WTC11 (cell line): ENCODE data around the gene SH2D5. TPM values are rescaled to one million over a fixed set of nuclear protein-coding genes. Genes with fewer than 3 reads are reported as not detected.

Experiments used
- ATAC-seq: fragments of 200-7000 bp; cut with Tn5 transposase; 2 replicates; pipeline ENCODE4 v1.10.0; 2021; ENCODE audit warnings: mild to moderate bottlenecking, moderate library complexity
- CTCF ChIA-PET: fragments of 300-600 bp; sonication (Branson Sonifier 250); formaldehyde crosslinking; loops from one replicate; lab custom pipeline; 2021; ENCODE audit warnings: antibody characterized with exemption; lab: Charles Lee
- POLR2A ChIA-PET: fragments of 350-600 bp; sonication (Branson Sonifier 250); formaldehyde crosslinking; loops from one replicate; lab custom pipeline; 2021; ENCODE audit warnings: antibody characterized with exemption; lab: Charles Lee
- DNase-seq: peaks from one replicate; pipeline ENCODE4 v3.0.0; 2021; ENCODE audit warnings: low spot score
- H3K27ac Mint-ChIP-seq: 2 replicates; pipeline ENCODE4 v1.8.0; 2021; ENCODE audit warnings: mixed read lengths
- H3K27me3 Mint-ChIP-seq: 2 replicates; pipeline ENCODE4 v1.8.0; 2021; ENCODE audit warnings: low read depth, mild to moderate bottlenecking, moderate library complexity, mixed read lengths
- H3K36me3 Mint-ChIP-seq: 2 replicates; pipeline ENCODE4 v1.8.0; 2021; ENCODE audit warnings: mixed read lengths
- H3K4me1 Mint-ChIP-seq: 2 replicates; pipeline ENCODE4 v1.8.0; 2022; ENCODE audit warnings: mixed read lengths
- H3K4me3 Mint-ChIP-seq: 2 replicates; pipeline ENCODE4 v1.8.0; 2021; ENCODE audit warnings: mild to moderate bottlenecking, moderate library complexity, mixed read lengths
- H3K9me3 Mint-ChIP-seq: 2 replicates; pipeline ENCODE4 v1.8.0; 2021; ENCODE audit warnings: mixed read lengths
- AR ChIP-seq: fragments of 250-450 bp; sonication (Bioruptor Pico); IDR thresholded peaks from 2 replicates; pipeline ENCODE4 v1.9.0; 2021; ENCODE audit warnings: mild to moderate bottlenecking
- CREM ChIP-seq: sonication (generic); formaldehyde crosslinking; IDR thresholded peaks from 2 replicates; pipeline ENCODE4 v1.8.1; 2022; ENCODE audit warnings: mild to moderate bottlenecking, missing genetic modification reagents, moderate library complexity
- IRF1 ChIP-seq: sonication (generic); formaldehyde crosslinking; IDR thresholded peaks from 2 replicates; pipeline ENCODE4 v1.8.0; 2023; ENCODE audit warnings: missing genetic modification reagents
- KAT7 ChIP-seq: sonication (generic); formaldehyde crosslinking; IDR thresholded peaks from 2 replicates; pipeline ENCODE4 v1.8.1; 2023; ENCODE audit warnings: missing genetic modification reagents, mild to moderate bottlenecking, borderline replicate concordance
- NFATC4 ChIP-seq: fragments of 250-450 bp; sonication (Bioruptor Pico); IDR thresholded peaks from 2 replicates; pipeline ENCODE4 v1.9.0; 2021; ENCODE audit warnings: mild to moderate bottlenecking
- NR1H2 ChIP-seq: sonication (generic); formaldehyde crosslinking; IDR thresholded peaks from 2 replicates; pipeline ENCODE4 v1.9.0; 2021; ENCODE audit warnings: mild to moderate bottlenecking, moderate library complexity, missing genetic modification reagents
- OVOL2 ChIP-seq: fragments of 250-450 bp; sonication (Bioruptor Pico); IDR thresholded peaks from 2 replicates; pipeline ENCODE4 v1.9.0; 2021; ENCODE audit warnings: mild to moderate bottlenecking, borderline replicate concordance
- USF1 ChIP-seq: sonication (generic); formaldehyde crosslinking; IDR thresholded peaks from 2 replicates; pipeline ENCODE4 v1.8.0; 2022; ENCODE audit warnings: mild to moderate bottlenecking, missing genetic modification reagents
- ZNF281 ChIP-seq: sonication (generic); formaldehyde crosslinking; IDR thresholded peaks from 2 replicates; pipeline ENCODE4 v1.8.0; 2023; ENCODE audit warnings: mild to moderate bottlenecking, missing genetic modification reagents
- ZNF532 ChIP-seq: fragments of 250-450 bp; sonication (Bioruptor Pico); IDR thresholded peaks from 2 replicates; pipeline ENCODE4 v1.9.0; 2021; ENCODE audit warnings: mild to moderate bottlenecking, borderline replicate concordance
- total RNA-seq: library from RNA; stranded (reverse); gene quantifications from 3 replicates; pipeline ENCODE4 v1.2.3, GENCODE V29; 2021
- TF ChIP-seq, protein P1 (sequence below): sonication (generic); formaldehyde crosslinking; IDR thresholded peaks from 2 replicates; pipeline ENCODE4 v1.8.1; 2022; ENCODE audit warnings: low read depth, missing genetic modification reagents, borderline replicate concordance

Gene SH2D5
- total RNA-seq, 1 experiment from 2014 or later, result 13.8 TPM

- Mint-ChIP-seq H3K27me3 (peaks cover 9% of the 10 kb centered on the region), H3K27ac (no peak overlapping the region), H3K4me3 (no peak overlapping the region), H3K36me3 (no peaks in the 10 kb centered on the region), H3K4me1 (peaks cover 21% of the 10 kb centered on the region), H3K9me3 (no peaks in the 10 kb centered on the region)
- ATAC-seq, result no peak
- DNase-seq, result no peak
- ChIA-PET POLR2A (no interaction called here), CTCF (interaction anchor here (0.6 kb wide), 1 partner anchor 602 kb away, joined by 3 read pairs; no protein-coding TSS in a partner anchor)
- TF ChIP-seq ZNF281 (CRISPR knock-in tag) (no peak), NR1H2 (CRISPR knock-in tag) (no peak), ZNF532 (CRISPR knock-in tag) (no peak), USF1 (CRISPR knock-in tag) (no peak), OVOL2 (CRISPR knock-in tag) (no peak), IRF1 (CRISPR knock-in tag) (no peak), NFATC4 (CRISPR knock-in tag) (no peak), KAT7 (CRISPR knock-in tag) (no peak), CREM (CRISPR knock-in tag) (no peak), AR (CRISPR knock-in tag) (no peak)
- TF ChIP-seq, protein P1, sequence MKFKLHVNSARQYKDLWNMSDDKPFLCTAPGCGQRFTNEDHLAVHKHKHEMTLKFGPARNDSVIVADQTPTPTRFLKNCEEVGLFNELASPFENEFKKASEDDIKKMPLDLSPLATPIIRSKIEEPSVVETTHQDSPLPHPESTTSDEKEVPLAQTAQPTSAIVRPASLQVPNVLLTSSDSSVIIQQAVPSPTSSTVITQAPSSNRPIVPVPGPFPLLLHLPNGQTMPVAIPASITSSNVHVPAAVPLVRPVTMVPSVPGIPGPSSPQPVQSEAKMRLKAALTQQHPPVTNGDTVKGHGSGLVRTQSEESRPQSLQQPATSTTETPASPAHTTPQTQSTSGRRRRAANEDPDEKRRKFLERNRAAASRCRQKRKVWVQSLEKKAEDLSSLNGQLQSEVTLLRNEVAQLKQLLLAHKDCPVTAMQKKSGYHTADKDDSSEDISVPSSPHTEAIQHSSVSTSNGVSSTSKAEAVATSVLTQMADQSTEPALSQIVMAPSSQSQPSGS (CRISPR knock-in tag), result no peak
Observed at GRCh38 chr1:20724364-20725188, 7.9 kb downstream of the SH2D5 start.
